HG03469 (cell line): Measurements from ENCODE around the gene C22orf31.
"Not testable (repeated sequence)": the region's sequence is repeated elsewhere in the genome, so short reads cannot be mapped to it uniquely, and the experiment has no call there.

Experiments used
- ATAC-seq: cut with Tn5 transposase; IDR thresholded peaks from one replicate; pipeline ENCODE4 v1.9.1; 2021; ENCODE audit warnings: mild to moderate bottlenecking, moderate library complexity, moderate number of reproducible peaks; ENCODE audit not compliant: unreplicated experiment

C22orf31 gene

DNA sequence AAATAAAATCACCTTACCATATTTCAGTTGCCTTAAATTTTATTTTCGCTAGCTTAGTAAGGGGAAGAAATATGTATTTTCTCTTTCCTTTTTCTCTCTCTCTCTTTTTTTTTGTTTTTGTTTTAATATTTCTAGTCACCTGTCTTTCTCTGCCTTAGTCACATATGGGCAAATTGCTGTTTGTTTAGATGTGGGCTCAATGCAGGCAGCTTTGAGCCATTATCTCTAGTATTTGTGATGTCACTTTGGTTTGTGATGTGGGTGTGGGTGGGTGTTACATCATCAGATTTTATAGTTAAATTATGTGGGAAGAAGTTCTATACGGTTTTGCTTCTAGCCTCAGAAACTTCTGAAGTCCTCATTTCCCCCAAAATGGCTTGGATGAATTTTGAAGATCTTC lies at the start of gene C22orf31:
TSS of gene C22orf31 (minus strand) at position 59 of the 400 bp plus-strand sequence. CDS start at position 20, 39 bp downstream.
- no peak for ATAC-seq

DNA sequence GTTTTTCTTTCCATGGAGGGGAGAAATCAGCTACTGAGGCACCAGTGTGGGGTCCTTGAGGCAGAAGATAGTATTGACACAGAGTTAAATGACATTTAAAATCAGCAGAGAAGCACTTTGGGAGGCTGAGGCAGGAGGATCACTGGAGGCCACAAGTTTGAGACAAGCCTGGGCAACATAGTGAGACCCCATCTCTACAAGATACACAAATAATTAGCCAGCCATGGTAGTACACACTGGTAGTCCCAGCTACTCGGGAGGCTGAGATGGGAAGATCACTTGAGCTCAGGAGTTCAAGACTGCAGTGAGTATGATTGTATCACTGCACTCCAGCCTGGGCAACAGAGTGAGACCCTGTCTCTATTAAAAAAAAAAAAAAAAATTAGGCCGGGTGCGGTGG lies 49.3 kb upstream of the C22orf31 start:
- no peak for ATAC-seq

GRCh38 chr22:29109822-29110221 lies 48.2 kb upstream of the C22orf31 start:
- no peak for ATAC-seq

DNA sequence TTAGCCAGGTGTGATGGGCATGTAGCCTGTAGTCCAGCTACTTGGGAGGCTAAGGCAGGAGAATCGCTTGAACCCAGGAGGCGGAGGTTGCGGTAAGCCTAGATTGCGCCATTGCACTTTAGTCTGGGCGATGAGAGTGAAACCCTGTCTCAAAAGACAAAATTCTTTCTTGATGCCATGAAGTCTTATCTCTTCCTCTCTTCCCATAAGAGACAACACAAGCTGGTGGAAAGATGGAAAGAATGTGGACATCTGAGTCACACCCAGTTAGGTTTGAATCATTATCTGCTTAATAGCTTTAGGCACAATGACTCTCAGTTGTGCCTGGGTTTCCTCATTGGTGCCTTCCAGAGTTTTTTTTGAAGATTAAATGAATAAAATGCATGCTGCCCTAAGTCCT lies 46.5 kb upstream of the C22orf31 start:
- no peak for ATAC-seq

DNA sequence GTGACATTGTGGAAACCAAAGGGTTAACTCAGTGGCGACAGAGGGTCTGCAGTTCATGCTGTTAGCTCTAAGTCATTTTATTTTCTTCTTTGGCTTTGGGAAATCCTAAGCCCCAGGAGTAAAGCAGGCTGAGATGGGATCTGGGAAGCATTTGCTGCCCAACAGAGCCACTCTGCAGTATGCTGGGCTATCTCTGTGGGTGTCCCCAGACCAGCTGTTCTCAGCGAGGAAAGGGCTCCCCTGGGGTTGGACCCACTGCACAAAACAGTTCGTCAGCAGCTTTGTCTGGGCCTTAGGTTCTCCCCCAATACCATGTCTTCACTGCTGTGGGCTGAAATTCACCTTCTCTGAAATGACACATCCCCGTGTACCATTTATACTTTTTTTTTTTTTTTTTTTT lies 45.2 kb upstream of the C22orf31 start:
- no peak for ATAC-seq

- no peak for ATAC-seq
These were observed 43.8 kb upstream of the C22orf31 start for GRCh38 chr22:29105468-29105867.

GRCh38 chr22:29103121-29103520 lies 41.5 kb upstream of the C22orf31 start:
- no peak for ATAC-seq

DNA sequence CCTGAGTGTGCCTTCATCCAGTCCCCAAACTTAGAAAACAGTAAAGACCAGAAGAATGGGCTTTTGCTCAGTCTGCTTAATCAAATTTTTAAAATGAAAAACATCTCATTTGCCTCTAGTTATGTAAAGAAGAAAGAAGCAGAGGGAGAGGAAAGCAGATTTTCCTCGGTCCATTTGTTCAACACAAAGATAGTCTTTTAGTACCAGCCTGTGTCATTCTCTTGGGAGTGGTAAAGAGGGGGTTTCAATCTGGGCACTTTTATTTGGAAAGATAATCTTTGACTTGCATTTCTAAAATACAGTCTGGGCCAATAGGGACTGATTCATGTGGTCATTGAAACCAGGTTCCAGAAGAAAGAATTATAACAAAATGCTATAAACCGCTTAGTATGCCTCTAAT lies 40.7 kb upstream of the C22orf31 start:
- ATAC-seq = no peak

- ATAC-seq = no peak
These were observed 36.7 kb upstream of the C22orf31 start for GRCh38 chr22:29098296-29098695.

GRCh38 chr22:29096736-29097669 lies 35.4 kb upstream of the C22orf31 start:
- no peak for ATAC-seq

DNA sequence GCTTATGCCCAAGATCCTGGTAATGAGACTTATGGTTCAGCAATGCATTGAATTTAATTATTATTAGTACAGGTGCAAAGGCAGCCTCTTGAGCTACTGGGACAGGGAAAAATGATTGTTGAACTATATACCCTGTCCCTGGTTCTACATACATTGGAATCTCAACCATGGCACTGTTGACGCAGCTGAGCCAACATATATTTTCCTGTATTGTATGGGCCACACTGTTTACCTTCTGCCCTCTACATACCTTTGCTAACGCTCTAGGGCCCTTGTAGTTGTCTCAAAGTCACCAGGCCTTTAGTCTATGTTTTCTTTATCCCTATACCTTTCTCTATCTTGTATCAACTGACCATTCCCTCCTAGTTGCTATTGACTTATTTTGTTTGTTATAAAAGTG lies 33.8 kb upstream of the C22orf31 start:
- no peak for ATAC-seq

GRCh38 chr22:29093501-29094300 lies 32.1 kb upstream of the C22orf31 start:
- no peak for ATAC-seq

DNA sequence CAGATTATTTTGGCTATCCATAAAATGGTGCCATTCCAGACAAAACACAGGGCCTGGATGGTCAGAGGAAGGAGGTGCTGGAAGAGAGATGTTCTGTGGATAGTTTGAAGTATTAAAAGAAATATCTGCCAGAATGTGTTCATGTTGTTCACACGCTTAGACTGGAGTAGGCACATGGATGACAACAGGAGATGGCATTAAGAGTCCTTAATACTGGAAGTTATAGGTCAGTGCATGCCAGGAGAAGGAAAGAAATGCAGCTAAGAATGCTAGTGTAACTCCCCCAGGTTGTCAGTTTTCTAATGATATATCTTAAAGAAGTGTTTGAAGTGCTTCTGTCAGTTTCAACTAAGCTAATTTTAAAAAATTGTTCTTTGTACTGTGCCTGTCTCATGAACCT lies 31.4 kb upstream of the C22orf31 start:
- no peak for ATAC-seq

- no peak for ATAC-seq
These were observed 30.6 kb upstream of the C22orf31 start for GRCh38 chr22:29092243-29092642.

GRCh38 chr22:29090039-29090438 lies 28.4 kb upstream of the C22orf31 start:
- no peak for ATAC-seq

DNA sequence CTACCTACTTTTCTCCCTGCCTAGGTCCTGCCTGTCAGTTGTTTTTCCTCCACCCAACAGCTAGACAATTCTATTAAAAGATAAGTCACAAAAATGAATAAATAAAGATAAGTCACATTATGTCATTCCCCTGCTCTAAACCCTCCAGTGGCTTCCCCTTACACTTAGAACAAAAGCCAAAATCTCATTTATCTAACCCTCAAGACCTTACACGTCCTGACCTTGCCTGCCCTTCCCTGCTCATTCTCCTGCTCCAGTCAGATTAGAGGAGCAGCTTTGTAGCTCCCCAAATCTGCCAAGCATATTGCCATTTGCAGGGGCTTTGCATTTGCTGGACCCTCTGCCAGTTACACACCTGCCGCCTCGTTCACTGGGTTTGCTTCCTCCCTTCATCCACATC lies 27.9 kb upstream of the C22orf31 start:
- ATAC-seq = no peak

DNA sequence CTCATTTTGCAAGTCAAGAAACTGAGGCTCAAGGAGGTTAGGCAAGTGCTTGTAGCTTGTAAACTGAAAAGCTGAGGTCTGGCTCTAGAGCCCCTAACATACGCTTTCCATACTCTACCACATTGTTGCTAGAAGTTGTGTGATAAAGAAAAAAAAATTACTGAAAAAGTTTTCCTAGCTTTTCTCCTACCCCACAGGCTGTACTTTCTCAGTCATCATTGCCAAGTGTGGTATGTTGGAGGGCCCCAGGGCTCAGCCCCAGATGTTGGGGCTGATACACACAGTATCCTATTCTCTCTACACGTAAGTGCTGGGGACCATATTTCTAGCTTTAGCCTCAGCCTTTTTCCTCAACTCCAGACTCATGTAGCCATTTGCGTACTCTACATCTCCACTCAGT lies 27.2 kb upstream of the C22orf31 start:
- ATAC-seq = no peak

DNA sequence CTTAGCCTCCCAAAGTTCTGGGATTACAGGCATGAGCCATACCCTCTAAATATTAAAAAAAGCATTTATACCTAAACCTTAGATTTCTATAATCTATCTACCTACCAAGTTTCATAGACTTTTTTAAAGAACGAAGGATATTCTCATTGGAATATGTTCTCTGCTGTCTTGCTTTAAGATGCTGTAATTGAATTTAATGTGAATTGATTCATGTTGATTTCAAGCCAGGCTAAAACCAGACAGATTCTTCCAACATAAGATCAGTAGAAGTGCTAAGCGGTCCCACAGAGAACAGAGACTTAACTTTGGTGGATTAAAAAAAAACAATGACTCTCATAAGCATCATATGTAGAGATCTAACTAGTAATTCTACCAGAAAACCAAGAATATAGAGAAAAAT lies 25.4 kb upstream of the C22orf31 start:
- no peak for ATAC-seq

DNA sequence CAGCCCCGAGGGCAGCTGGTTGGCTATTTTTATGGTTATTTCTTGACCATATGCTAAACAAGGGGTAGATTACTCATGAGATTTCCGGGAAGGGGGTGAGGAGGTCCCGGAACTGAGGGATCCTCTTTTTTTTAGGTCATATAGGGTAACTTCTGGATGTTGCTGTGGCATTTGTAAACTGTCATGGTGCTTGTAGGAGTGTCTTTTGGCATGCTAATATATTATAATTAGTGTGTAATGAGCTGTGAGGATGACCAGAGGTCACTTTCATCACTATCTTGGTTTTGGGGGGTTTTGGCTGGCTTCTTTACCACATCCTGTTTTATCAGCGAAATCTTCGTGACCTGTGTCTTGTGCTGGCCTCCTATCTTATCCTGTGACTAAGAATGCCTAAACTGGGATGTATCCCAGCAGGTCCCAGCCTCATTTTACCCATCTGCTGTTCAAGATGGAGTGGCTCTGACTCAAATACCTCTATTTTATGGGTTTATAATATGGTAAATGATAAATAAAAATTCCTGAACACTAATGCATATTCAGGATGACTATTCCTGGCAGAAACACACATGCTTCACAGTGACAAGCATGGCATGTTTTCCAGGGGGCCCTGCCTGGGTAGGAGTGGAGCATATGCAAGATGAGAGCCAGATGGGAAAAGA lies 22.4 kb upstream of the C22orf31 start:
- no peak for ATAC-seq

DNA sequence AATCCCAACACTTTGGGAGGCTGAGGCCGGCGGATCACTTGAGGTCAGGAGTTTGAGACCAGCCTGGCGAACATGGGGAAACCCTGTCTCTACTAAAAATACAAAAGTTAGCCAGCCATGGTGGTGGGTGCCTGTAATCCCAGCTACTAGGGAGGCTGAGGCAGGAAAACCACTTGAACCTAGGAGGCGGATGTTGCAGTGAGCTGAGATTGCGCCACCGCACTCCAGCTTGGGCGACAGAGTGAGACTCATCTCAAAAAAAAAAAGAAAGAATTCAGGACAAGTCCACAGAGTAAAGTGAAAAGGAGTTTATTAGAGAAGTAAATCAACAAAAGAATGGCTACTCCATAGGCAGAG lies 21.9 kb upstream of the C22orf31 start:
- not testable (repeated sequence) for ATAC-seq

DNA sequence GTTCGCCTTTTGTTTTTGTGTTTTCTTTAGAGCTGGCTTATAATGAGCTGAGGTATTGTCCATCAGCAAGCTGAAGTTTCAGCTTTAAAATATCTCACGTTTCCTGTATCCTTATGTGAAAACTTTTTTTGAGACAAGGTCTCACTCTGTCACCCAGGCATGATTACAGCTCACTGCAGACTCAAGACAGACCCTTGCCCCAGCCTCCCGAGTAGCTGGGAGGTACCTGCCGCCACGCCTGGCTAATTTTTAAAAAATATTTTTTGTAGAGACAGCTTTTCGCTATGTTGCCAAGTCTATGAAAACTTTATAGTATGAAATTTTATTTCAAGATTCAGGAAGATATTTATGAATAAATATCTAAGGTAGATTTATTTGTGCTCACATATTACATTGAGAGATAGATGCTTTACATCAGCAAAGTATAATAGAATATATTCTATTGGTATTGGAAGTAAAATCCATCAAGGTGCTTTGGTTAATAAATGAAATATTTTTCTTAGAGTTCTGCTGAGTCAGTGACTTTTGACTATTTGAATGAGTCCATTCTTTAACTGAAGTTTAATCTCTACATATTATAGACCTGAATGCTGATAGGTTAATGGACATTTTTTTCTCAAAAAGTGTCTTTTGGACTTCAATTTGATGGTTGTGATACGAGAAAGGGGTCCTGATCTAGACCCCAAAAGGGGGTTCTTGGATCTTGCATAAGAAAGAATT lies 21.4 kb upstream of the C22orf31 start:
- ATAC-seq = no peak
